Measurements from ENCODE around the gene FBXW4. TPM values are rescaled to one million over a fixed set of nuclear protein-coding genes. Genes with fewer than 3 reads are reported as not detected.

Gene FBXW4
- total RNA-seq, 2 experiments from 2014 or later: 36.3 to 37.1 TPM

GRCh38 chr10:101565370-101565900 is 129.5 kb downstream of the FBXW4 start:
- ChIA-PET CTCF (no interaction called here), POLR2A (no interaction called here)
- Mint-ChIP-seq H3K4me3 (no peak overlapping the region), H3K4me1 (ENCODE audit: low read depth) (peaks cover 13% of the 10 kb centered on the region), H3K36me3 (no peaks in the 10 kb centered on the region), H3K27me3 (peaks cover 44% of the 10 kb centered on the region), H3K27ac (no peak overlapping the region), H3K9me3 (no peaks in the 10 kb centered on the region)
- DNase-seq: no peak
- intact Hi-C loops (cut with micrococcal nuclease): no loop called here

- peaks cover 40% of the 10 kb centered on the region for H3K27me3 Mint-ChIP-seq
- intact Hi-C loops (cut with micrococcal nuclease): no loop called here
- no peak overlapping the region for H3K27ac Mint-ChIP-seq
- no peak overlapping the region for H3K4me3 Mint-ChIP-seq
- DNase-seq: no peak
- peaks cover 10% of the 10 kb centered on the region for H3K4me1 Mint-ChIP-seq (ENCODE audit: low read depth)
- H3K9me3 Mint-ChIP-seq: no peaks in the 10 kb centered on the region
- POLR2A ChIA-PET: no interaction called here
- CTCF ChIA-PET: no interaction called here
- no peaks in the 10 kb centered on the region for H3K36me3 Mint-ChIP-seq
Measured at GRCh38 chr10:101564490-101564991, 130.4 kb downstream of the FBXW4 start.

GRCh38 chr10:101563497-101564040 is 131.4 kb downstream of the FBXW4 start:
- Mint-ChIP-seq H3K4me3 (no peak overlapping the region), H3K9me3 (no peaks in the 10 kb centered on the region), H3K27me3 (peaks cover 32% of the 10 kb centered on the region), H3K4me1 (ENCODE audit: low read depth) (peaks cover 12% of the 10 kb centered on the region), H3K36me3 (no peaks in the 10 kb centered on the region), H3K27ac (no peak overlapping the region)
- no peak for DNase-seq
- ChIA-PET POLR2A (no interaction called here), CTCF (no interaction called here)
- intact Hi-C loops (cut with micrococcal nuclease): no loop called here

GRCh38 chr10:101563007-101563406 is 132.0 kb downstream of the FBXW4 start:
- H3K27ac Mint-ChIP-seq: no peak overlapping the region
- H3K36me3 Mint-ChIP-seq: no peaks in the 10 kb centered on the region
- no peak overlapping the region for H3K4me3 Mint-ChIP-seq
- POLR2A ChIA-PET: no interaction called here
- H3K9me3 Mint-ChIP-seq: no peaks in the 10 kb centered on the region
- CTCF ChIA-PET: no interaction called here
- H3K27me3 Mint-ChIP-seq: peaks cover 26% of the 10 kb centered on the region
- no peak for DNase-seq
- H3K4me1 Mint-ChIP-seq (ENCODE audit: low read depth): peaks cover 17% of the 10 kb centered on the region
- intact Hi-C loops (cut with micrococcal nuclease): no loop called here

- Mint-ChIP-seq H3K9me3 (no peaks in the 10 kb centered on the region), H3K27me3 (peaks cover 20% of the 10 kb centered on the region), H3K4me1 (ENCODE audit: low read depth) (peaks cover 20% of the 10 kb centered on the region), H3K27ac (no peak overlapping the region), H3K4me3 (no peak overlapping the region), H3K36me3 (no peaks in the 10 kb centered on the region)
- ChIA-PET POLR2A (no interaction called here), CTCF (interaction anchor here (0.9 kb wide), 1 partner anchor 219 kb away, joined by 3 read pairs; no protein-coding TSS in a partner anchor)
- DNase-seq: no peak
- intact Hi-C loops (cut with micrococcal nuclease): no loop called here
Measured at GRCh38 chr10:101562231-101562630, 132.7 kb downstream of the FBXW4 start.

- ChIA-PET POLR2A (no interaction called here), CTCF (interaction anchor here (0.6 to 1.5 kb wide), 3 partner anchors 8 to 295 kb away, joined by 3 to 5 read pairs (median 3); no protein-coding TSS in a partner anchor)
- H3K9me3 Mint-ChIP-seq: no peaks in the 10 kb centered on the region
- peaks cover 16% of the 10 kb centered on the region for H3K4me1 Mint-ChIP-seq (ENCODE audit: low read depth)
- no peaks in the 10 kb centered on the region for H3K36me3 Mint-ChIP-seq
- H3K27me3 Mint-ChIP-seq: peaks cover 12% of the 10 kb centered on the region
- no peak overlapping the region for H3K4me3 Mint-ChIP-seq
- H3K27ac Mint-ChIP-seq: no peak overlapping the region
- DNase-seq: no peak
- intact Hi-C loops (cut with micrococcal nuclease): no loop called here
Measured at GRCh38 chr10:101561068-101561915, 133.7 kb downstream of the FBXW4 start.

Small RNA genes within 50 kb of the gene (microRNA-seq; reads per million reads assigned to microRNA genes)
- gene MIR3158-1 (ENCODE audit: borderline microRNAs expressed, borderline number of aligned reads, borderline replicate concordance) (not detected), gene MIR3158-2 (ENCODE audit: borderline microRNAs expressed, borderline number of aligned reads, borderline replicate concordance) (not detected)

Other genes starting within 250 kb of the FBXW4 start
- 10 to 100 TPM; 29.4 to 30.8 TPM for gene POLL, start 106.9 kb downstream of the FBXW4 start, total RNA-seq
- 10 to 100 TPM; 13.9 to 14.4 TPM for gene DPCD, start 106.8 kb downstream of the FBXW4 start, total RNA-seq
- gene FGF8, start 80.9 kb upstream of the FBXW4 start, total RNA-seq: not detected
- 100 to 1,000 TPM; 168 to 172 TPM for gene NPM3, start 88.3 kb upstream of the FBXW4 start, total RNA-seq
- gene OGA, start 123.3 kb upstream of the FBXW4 start, total RNA-seq: 100 to 1,000 TPM in 1 of 2 experiments, 10 to 100 TPM in 1; 93.2 to 105 TPM
- 1 to 10 TPM; 1.4 to 1.8 TPM for gene KCNIP2, start 148.6 kb upstream of the FBXW4 start, total RNA-seq